Stimulated activated CD4-positive, alpha-beta T cell treated with anti-CD3 and anti-CD28 coated beads, Interleukin-4, amount 100 ng/mL, for 4 hours (primary cell): ENCODE data around the gene ZNF292.
"Not testable (repeated sequence)": the region's sequence is repeated elsewhere in the genome, so short reads cannot be mapped to it uniquely, and the experiment has no call there.

ENCODE experiments used
- DNase-seq, 2 experiments: peaks; one replicate each; pipeline ENCODE4 v3.0.0-alpha.2; 2020

ZNF292 gene

DNA sequence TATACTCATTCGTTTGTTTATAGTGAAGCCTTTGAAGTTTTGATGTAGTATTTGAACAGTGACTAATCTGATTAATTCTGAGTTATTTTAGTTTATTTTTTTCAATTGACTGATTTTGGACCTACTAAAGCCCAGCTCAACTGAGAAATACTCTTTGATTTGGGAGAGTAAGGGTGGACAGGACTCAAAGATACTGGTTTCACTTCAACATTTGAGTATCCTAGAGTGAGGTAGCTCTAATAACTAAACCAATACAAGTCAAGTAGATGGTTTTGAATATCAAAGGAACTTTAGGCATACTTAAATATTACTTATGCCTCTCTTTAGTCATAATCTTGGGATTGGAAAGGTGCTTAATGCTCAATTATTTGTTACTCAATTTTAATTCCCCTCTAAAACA, 65.6 kb downstream of the ZNF292 start:
- DNase-seq = no peak

DNA sequence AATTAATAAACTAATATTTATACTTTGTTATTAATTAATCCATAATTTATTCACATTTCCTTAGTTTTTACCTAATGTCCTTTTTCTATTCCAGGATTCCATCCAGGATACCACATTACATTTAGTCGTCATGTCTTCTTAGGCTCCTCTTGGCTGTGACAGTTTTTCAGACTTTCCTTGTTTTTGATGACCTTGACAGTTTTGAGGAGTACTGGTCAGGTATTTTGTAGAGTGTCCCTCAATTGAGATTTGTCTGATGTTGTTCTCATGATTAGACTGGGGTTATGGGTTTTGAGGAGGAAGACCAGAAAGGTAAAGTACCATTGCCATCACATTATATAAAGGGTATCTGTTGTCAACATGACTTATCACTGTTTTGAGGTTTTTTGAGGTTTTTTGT, 67.3 kb downstream of the ZNF292 start:
- DNase-seq = no peak

DNA sequence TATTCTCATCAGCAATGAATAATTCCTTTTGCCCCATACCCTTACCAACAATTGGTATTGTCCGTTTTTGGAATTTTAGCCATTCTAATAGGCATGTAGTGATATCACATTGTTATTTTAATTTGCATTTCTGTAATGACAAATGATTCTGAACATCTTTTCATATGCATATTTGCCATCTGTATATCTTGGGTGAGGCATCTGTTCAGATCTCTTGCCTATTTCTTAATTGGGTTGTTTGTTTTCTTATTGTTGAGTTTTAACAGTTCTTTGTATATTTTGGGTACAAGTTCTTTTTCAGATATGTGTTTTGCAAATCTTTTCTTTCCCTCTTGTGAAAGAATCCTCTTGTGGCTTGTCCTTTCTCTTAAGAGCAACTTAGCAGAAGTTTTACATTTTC, 69.6 kb downstream of the ZNF292 start:
- DNase-seq = no peak

DNA sequence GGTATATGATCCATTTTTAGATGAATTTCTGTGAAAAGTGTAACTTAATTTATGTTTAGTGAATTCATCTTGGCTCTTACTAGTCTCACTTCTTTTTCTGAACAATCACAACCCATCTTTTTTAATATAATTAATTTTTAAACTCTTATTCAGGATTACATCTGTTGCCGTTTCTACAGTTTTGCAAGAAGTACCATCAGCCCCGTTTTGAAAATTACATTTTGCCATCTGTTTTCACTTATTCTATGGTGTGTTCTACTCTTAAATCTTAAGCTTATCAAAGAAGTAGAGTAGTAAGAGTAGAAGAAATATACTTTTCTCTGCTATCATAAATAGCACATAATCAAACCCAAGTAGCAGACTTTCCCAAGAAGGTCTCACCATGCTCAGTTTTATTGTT, 70.1 kb downstream of the ZNF292 start:
- DNase-seq = no peak

DNA sequence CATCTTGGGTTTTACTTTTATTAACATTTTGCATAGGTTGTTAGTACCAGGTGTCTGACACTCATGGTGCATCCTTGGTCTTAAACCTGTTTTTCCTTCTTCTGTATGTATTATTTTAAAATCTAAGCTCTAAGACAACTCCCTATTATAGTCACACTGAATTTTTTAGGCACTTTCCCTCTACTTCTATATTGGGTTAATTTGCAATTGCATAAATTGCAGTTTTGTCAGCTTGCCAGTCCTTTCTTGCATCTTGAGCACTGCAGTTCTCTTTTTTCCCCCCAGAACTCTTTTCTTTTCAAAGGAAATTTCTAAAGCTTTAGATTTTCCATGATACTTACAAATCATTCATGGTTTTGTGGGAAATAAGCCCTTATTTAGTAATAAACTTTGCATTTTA, 70.6 kb downstream of the ZNF292 start:
- DNase-seq = no peak

DNA sequence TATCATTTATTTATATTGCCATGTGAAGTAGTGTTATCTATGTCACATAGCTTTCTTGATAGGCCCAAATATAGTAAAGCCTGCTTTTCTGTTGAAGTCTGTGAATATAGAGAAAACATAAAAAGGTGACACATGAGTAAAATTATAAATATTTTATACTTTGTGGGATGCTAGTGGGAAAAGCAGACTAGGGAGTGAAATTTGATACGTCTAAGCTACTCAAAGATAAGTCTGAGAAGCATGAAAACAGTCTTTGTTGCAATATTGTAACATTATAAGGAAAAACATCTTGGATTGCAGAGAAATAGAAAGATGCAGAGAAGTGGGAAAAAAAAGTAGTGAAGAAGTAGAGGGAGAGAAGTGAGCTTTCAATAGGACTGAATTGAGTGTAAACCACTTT, 75.4 kb downstream of the ZNF292 start:
- no peak for DNase-seq

DNA sequence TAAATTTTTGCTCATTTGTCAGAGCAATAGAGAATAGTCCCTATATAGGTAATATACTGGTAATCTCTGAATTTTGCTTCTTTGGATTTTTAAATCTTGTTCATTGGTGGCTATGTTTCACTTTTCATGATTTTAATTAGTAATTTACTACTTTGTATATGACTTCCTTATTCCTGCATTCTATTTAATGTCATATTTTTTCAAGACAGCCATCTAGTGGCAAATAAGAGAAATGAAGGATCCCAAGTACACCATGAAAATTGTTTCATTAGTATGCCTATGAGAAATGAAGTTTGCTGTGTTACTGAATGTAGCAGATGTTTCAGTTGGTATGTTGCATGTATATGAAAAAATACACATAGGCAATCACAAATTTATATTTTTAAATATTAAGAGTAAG, 82.4 kb downstream of the ZNF292 start:
- no peak for DNase-seq

DNA sequence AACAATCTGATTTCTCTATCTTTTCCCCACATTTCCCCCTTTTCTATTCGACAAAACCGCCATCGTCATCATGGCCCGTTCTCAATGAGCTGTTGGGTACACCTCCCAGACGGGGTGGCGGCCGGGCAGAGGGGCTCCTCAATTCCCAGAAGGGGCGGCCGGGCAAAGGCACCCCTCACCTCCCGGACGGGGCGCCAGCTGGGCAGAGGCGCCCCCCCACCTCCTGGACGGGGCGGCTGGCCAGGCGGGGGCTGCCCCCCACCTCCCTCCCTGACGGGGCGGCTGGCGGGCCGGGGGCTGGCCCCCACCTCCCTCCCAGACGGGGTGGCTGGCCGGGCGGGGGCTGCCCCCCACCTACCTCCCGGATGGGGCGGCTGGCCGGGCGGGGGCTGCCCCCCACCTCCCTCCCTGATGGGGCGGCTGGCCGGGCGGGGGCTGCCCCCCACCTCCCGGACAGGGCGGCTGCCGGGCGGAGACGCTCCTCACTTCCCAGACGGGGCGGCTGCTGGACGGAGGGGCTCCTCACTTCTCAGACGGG, 83.8 kb downstream of the ZNF292 start:
- DNase-seq = not testable (repeated sequence)

DNA sequence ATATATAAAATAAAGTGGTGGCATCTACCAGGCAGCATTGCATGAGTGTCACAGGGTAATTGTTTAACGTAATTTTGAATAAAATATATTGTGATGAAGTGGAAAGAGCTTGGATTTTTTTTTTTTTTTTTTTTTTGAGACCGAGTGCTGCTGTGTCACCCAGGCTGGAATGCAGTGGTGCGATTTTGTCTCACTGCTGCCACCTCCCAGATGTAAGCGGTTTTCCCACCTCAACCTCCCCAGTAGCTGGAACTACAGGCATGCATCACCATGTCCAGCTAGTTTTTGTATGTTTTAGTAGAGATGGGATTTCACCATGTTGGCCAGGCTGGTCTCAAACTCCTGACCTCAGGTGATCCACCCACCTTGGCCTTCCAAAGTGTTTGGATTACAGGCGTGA, 85.9 kb downstream of the ZNF292 start:
- DNase-seq = no peak

DNA sequence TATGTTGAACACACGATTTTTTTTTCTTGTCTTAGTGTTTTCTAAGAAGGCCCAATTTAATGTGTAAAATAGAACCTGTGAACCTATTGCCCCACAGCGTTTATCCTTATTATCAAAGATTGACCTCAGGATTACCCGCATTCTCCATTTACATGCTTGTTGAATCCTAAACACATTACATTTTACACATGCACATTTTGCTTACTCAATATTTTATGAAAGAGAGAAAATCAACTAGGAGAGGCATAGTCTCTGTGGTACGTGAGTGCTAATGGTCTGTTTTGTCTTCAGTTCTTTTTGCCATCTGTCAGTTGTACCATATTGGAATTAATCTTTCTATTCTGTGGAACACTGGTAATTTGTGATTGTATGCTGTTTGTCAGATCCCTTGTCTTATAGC, 86.9 kb downstream of the ZNF292 start:
- no peak for DNase-seq

DNA sequence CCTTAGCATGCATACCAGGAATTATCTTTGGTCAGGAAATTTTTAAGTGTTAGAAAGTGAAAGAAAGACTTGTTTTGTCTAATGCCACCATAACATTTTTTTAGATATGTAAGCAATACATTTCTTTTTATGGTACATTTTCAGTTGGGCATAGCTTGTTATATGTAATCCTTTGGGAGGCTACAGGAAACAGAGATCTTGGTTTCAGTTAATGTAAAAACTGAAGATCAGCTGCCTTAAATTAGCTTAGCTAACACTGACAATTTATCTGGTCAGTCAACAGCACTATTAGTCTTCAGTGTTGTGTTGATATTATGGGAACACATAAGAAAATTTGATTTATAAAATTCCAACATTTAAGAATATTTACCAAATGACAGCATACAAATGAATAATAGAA, 88.4 kb downstream of the ZNF292 start:
- no peak for DNase-seq

DNA sequence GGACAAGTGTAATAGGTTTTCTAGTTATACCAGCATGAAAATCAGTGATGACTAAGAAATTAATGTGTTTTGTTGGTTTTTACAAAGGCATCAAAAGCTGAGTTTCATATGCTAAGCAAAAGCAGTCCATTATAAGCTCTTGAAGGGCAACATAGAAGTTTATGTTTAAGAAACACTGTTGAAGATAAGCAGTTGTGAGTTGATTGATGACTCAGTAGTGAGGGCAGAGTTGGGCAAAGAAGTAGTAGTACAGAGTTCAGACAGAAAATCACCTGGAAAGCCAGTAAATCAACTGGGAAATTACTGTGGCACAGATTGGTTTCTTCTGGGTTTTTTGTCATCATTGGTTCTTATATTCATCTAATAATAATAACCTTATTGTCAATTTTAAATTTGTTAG, 89.0 kb downstream of the ZNF292 start:
- DNase-seq = no peak

DNA sequence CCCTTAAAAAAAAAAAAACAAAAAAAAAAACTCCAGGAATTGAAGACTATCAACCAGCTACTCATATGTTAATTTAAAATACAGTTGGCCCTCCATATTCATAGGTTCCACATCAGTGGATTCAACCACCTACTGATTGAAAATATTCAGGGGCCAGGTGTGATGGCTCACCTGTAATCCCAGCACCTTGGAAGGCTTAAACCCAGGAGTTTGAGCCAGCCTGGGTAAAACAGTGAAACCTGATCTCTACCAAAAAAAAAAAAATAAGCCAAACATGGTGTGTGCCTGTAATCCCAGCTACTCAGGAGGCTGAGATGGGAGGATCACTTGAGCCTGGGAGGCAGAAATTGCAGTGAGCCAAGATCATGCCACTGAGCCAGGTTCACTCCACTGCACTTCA, 94.7 kb downstream of the ZNF292 start:
- DNase-seq = no peak

DNA sequence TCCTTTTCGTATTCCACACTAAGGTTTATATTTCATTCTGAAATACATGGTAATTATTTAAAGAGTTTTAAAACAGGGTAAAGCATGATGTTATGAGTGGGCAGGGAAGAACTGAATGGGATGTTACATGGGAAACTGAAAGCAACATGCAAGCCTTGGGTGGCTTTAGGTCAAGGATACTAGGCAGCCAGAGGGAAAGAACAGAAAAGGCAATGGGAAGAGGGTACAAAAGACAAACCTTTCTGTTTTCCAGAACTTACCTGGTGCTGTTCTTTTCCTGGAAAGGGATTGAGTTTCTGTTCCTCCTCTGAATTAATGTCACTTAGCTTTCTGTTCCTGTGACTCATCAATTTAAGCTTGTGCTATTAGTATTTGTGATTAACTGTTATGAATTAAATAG, 95.9 kb downstream of the ZNF292 start:
- DNase-seq = no peak

DNA sequence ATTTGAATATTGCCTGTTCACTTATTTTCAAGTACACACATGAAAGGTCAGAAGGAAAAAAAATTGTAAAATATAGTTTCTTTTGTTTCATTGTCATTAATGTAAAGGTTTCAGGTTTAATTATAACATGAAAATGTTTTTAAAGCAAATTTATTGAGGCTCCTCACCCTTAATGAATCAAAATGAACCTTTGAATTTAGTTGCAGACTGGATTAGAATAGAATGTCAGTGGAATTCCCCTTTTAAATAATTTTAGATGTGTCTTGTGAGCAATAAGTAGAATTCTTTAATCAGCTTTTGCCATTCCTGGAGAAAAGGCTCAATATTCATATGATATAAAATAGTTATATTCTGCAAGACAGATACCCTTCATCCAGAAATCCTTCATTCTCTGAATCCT, 96.4 kb downstream of the ZNF292 start:
- DNase-seq = no peak

DNA sequence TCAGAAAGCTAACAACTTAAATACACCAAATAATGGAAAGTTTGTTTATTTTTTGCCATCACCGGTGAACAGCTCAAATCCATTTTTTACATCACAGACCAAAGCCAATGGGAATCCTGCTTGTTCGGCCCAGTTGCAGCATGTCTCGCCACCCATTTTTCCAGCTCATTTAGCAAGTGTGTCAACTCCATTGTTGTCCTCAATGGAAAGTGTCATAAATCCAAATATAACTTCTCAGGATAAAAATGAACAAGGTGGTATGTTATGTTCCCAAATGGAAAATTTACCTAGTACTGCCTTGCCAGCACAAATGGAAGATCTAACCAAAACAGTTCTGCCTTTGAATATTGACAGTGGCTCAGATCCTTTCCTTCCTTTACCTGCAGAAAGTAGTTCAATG, 101.7 kb downstream of the ZNF292 start:
- DNase-seq = no peak

DNA sequence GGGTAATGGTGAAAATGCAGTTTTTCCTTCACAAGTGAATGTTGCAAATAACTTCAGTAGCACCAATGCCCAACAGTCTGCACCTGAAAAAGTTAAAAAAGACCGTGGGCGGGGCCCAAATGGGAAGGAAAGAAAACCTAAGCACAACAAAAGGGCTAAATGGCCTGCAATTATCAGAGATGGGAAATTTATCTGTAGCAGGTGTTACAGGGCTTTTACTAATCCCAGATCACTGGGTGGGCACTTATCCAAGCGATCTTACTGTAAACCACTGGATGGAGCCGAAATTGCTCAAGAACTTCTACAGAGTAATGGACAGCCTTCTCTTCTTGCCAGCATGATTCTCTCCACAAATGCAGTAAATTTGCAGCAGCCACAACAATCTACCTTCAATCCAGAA, 102.2 kb downstream of the ZNF292 start:
- no peak for DNase-seq

DNA sequence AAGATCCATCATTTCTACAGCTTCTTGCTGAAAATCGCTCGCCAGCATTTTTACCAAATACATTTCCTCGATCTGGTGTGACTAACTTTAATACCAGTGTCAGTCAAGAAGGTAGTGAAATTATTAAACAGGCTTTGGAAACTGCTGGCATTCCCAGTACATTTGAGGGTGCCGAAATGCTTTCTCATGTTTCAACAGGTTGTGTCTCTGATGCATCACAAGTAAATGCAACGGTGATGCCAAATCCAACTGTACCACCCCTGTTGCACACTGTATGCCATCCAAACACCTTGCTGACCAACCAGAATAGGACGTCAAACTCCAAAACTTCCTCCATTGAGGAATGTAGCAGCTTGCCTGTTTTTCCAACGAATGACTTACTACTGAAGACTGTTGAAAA, 102.6 kb downstream of the ZNF292 start:
- no peak for DNase-seq

DNA sequence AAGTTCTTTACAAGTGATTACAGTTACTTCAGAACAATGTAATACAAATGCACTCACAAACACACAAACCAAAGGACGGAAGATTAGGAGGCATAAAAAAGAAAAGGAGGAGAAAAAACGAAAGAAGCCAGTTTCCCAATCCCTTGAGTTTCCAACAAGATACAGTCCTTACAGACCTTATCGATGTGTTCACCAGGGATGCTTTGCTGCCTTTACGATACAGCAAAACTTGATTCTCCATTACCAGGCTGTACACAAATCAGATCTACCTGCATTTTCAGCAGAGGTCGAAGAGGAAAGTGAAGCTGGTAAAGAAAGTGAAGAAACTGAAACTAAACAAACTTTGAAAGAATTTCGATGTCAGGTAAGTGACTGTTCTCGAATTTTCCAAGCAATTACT, 104.4 kb downstream of the ZNF292 start:
- no peak for DNase-seq

DNA sequence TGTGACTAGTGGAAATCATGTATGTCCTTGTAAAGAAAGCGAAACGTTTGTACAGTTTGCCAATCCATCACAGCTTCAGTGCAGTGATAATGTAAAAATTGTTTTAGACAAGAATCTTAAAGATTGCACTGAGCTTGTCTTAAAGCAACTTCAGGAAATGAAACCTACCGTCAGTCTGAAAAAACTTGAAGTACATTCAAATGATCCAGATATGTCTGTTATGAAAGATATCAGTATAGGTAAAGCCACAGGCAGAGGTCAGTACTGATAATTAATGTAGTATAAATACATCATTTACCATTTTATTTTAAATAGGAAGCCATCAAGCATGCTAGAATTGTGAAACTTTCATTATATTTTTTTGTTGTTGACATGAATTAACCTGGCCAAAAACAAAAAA, 106.2 kb downstream of the ZNF292 start:
- no peak for DNase-seq

DNA sequence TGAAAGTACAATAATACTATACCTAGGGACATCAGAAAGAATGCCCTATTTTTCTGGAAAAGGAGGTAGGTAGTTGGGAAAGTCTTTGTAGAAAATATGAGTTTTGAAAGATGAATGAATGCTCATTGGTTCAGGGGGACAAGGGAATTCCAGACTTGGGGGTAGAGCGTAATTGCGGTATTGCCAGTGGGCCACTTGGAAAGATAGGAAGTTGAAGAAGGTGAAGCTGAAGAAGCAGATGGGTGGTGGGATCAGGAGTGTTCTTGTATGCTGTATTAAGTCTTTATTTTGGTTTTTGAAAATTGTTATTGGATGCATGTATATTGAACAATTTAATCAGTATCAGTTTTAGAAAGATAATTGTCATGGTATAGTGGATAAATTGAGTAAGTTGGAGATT, 109.1 kb downstream of the ZNF292 start:
- DNase-seq = no peak

DNA sequence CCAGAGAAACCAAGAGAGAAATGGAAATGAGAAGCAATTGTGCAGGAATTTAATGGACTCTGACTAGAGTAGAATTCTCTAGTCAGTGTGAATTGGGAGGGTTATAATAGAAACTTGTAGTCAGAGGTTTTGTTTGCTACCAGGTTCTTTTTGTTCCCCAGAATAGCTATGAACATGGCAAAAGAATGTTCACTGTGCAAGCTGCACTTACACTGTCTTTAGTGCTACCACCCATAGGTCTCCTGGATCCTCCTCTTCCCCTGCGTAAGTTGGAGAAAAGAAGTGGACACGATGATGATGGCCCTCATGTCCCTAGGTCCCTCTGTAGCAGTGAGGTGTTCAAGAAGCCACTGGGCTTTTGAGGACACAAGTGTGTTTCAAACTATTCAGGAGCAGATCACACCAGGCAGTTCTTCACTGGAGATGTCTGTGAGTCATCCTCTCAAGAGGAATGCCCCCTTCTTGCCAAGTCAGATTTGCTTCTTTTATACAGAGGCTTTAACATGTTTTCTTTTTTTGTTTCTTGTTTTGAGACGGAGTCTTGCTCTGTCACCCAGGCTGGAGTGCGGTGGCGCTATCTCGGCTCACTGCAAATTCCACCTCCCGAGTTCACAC, 119.4 kb downstream of the ZNF292 start:
- DNase-seq = no peak

DNA sequence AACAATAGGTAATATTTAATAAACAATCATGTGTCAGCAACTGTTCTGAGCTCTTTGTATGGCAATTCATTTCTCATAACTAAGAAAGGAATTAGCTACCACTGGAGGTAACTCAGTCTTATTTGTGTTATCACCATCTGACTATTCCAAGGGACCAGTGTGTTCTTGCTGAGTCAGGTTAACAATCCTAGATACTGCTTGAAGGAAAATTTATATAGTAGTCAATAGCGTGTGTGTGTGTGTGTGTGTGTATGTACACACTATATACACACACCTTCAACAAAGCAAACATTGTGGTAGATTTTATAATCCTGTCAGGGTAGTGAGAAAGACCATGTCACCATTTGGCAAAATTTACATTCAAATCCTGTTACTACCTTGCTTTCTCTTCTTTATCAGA, 121.3 kb downstream of the ZNF292 start:
- DNase-seq = no peak

DNA sequence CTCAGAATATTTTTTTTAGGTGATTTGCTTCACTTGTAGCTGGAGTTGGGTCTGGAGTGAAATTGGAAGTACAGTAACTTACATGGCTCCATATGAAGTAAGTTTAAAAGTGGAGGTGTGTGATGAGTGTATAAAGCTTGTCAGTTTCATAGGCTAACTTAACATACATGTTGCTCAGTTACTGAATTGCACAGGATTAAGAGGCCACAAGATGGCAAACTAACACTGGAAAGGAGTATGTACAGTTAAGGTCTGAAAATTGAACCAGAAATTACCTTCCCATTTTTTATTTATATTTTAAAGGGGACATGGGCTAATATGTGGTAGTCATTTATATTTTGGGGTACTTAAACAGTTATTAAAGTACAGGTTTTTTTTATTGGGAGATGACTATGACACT, 121.8 kb downstream of the ZNF292 start:
- DNase-seq = no peak

DNA sequence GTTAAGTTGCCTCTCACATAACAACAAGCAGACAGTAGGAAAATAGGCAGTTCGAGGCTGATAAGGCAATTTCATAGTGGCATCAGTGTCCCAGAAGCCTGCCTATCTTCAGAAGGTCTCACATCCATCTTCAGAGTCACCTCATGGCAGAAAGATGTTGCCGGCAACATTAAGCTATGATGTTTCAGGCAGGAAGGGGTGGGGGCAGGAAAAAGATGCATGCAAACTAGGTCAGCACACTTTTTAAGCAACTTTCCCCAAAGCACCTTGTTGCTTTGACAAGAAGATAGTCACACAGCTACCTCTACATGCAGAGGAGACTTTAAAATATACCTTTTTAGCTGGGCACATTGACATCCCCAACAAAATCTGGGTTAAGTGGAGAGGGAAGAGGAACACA, 123.8 kb downstream of the ZNF292 start:
- no peak for DNase-seq

DNA sequence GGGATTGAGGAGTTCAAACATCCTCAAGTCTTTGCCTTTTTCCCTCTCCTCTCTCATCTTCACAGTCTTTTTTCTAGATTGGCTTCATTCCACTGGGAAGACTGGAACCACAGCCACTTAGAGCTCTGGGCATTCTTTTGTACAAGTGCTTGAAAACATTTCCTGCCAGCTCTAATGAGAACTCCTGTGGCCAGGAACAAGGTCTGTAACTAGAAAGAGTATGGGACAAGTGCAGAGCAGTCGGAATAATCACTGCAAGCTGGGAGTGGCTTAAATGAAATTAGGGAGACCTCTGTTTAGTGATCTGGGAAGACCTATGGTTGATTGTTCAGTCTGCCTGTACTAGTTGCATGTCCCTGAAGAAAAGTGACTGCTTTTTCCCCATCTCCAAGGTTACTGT, 126.1 kb downstream of the ZNF292 start:
- no peak for DNase-seq
